B cell (primary cell): ENCODE results near the gene ALPL. TPM values are rescaled to one million over a fixed set of nuclear protein-coding genes. Genes with fewer than 3 reads are reported as not detected.
"Not testable (repeated sequence)": the region's sequence is repeated elsewhere in the genome, so short reads cannot be mapped to it uniquely, and the experiment has no call there.

ENCODE experiments used
- ATAC-seq: fragments of 200-7000 bp; cut with Tn5 transposase; one replicate; pipeline ENCODE4 v1.10.0; 2021; ENCODE audit warnings: low read depth, mild to moderate bottlenecking, moderate number of reproducible peaks, moderate library complexity
- CTCF ChIA-PET: fragments of 350-600 bp; sonication (Branson Sonifier 250); formaldehyde crosslinking; loops from one replicate; lab custom pipeline; 2021; ENCODE audit warnings: antibody characterized with exemption, inconsistent platforms; lab: Charles Lee
- POLR2A ChIA-PET: fragments of 350-600 bp; sonication (Branson Sonifier 250); formaldehyde crosslinking; loops from one replicate; lab custom pipeline; 2021; ENCODE audit warnings: antibody characterized with exemption; lab: Charles Lee
- DNase-seq: peaks from one replicate; pipeline ENCODE4 v3.0.0; 2013
- H2AFZ ChIP-seq: 2 replicates; pipeline ENCODE4 v1.6.1; 2012; ENCODE audit warnings: mild to moderate bottlenecking, low read depth, low read length; ENCODE audit not compliant: insufficient read depth, poor library complexity, severe bottlenecking
- H3K27ac ChIP-seq, 2 donors: 1 replicate in 1 of 2; 2 replicates in 1 of 2; pipeline ENCODE4 v1.5.1; 2012 to 2013; ENCODE audit warnings: low read length in 2 of 2, mild to moderate bottlenecking in 2 of 2, moderate library complexity in 1 of 2
- H3K27me3 ChIP-seq, 4 experiments: fragments of 200-600 bp in 1 of 4; sonication (generic) in 1 of 4; replicated peaks in 1 of 4; 1 replicate in 2 of 4; 2 replicates in 2 of 4; pipeline versions ENCODE4 v1.6.1 to v1.7.0; 2013 to 2016; ENCODE audit warnings: low read length in 3 of 4, mild to moderate bottlenecking in 2 of 4, mixed read lengths in 1 of 4, moderate library complexity in 1 of 4; ENCODE audit not compliant: insufficient read depth in 4 of 4, control insufficient read depth in 3 of 4; ENCODE audit errors: control extremely low read depth in 1 of 4
- H3K36me3 ChIP-seq, 2 experiments: replicated peaks in 1 of 2; 1 replicate in 1 of 2; 2 replicates in 1 of 2; pipeline versions ENCODE4 v1.6.1 to v1.7.1; 2013; ENCODE audit warnings: low read length in 1 of 2; ENCODE audit not compliant: insufficient read depth in 2 of 2, control insufficient read depth in 1 of 2; ENCODE audit errors: control extremely low read depth in 1 of 2, extremely low read depth in 1 of 2
- H3K4me1 ChIP-seq, 2 donors: fragments of 200-600 bp in 1 of 2; sonication (generic) in 1 of 2; 1 replicate in 1 of 2; 2 replicates in 1 of 2; pipeline versions ENCODE4 v1.5.1 to v1.6.1; 2013 to 2017; ENCODE audit warnings: low read length in 2 of 2; ENCODE audit not compliant: control insufficient read depth in 2 of 2, insufficient read depth in 2 of 2
- H3K4me2 ChIP-seq: replicated peaks from 2 replicates; pipeline ENCODE3; 2012; ENCODE audit warnings: mild to moderate bottlenecking, low read depth, low read length; ENCODE audit not compliant: poor library complexity, severe bottlenecking
- H3K4me3 ChIP-seq, 5 experiments: fragments of 200-600 bp in 1 of 5; sonication (generic) in 1 of 5; 1 replicate in 3 of 5; 2 replicates in 2 of 5; pipeline versions ENCODE4 v1.5.1 to v1.7.0; 2011 to 2016; ENCODE audit warnings: low read length in 4 of 5, mild to moderate bottlenecking in 4 of 5, low read depth in 2 of 5, control low read depth in 1 of 5, moderate library complexity in 1 of 5; ENCODE audit not compliant: insufficient read depth in 1 of 5; ENCODE audit errors: control extremely low read depth in 1 of 5, extremely low read depth in 1 of 5
- H3K79me2 ChIP-seq: fragments of 200-600 bp; sonication (generic); one replicate; pipeline ENCODE4 v1.6.0; 2016; ENCODE audit warnings: low read length; ENCODE audit not compliant: control insufficient read depth, insufficient read depth
- H3K9ac ChIP-seq: fragments of 200-600 bp; sonication (generic); 2 replicates; pipeline ENCODE4 v1.6.1; 2017; ENCODE audit warnings: mild to moderate bottlenecking, low read length, moderate library complexity
- H3K9me3 ChIP-seq, 3 donors: one replicate each; pipeline versions ENCODE4 v1.6.1 to v1.7.1; 2013; ENCODE audit warnings: low read length in 2 of 3; ENCODE audit not compliant: control insufficient read depth in 2 of 3, insufficient read depth in 1 of 3; ENCODE audit errors: control extremely low read depth in 1 of 3
- H4K20me1 ChIP-seq: 2 replicates; pipeline ENCODE4 v1.6.0; 2012; ENCODE audit warnings: mild to moderate bottlenecking, low read length; ENCODE audit not compliant: insufficient read depth, control insufficient read depth, poor library complexity, severe bottlenecking
- H3K27ac Mint-ChIP-seq: one replicate; pipeline ENCODE4 v1.8.0; 2021; ENCODE audit warnings: mixed read lengths
- H3K27me3 Mint-ChIP-seq: one replicate; pipeline ENCODE4 v1.8.0; 2021; ENCODE audit warnings: mixed read lengths
- H3K4me1 Mint-ChIP-seq: one replicate; pipeline ENCODE4 v1.8.0; 2021; ENCODE audit warnings: mixed read lengths
- H3K4me3 Mint-ChIP-seq: one replicate; pipeline ENCODE4 v1.8.0; 2021; ENCODE audit warnings: mixed read lengths
- H3K9me3 Mint-ChIP-seq: one replicate; pipeline ENCODE4 v1.8.0; 2022; ENCODE audit warnings: mixed read lengths; ENCODE audit not compliant: insufficient read depth
- EZH2 ChIP-seq: IDR thresholded peaks from 2 replicates; pipeline ENCODE4 v1.6.1; 2012; ENCODE audit warnings: borderline replicate concordance, low read depth, mild to moderate bottlenecking, moderate library complexity, low read length; ENCODE audit not compliant: insufficient read depth, poor library complexity, severe bottlenecking
- WGBS: methylation state at CpG from one replicate; pipeline ENCODE4 v1.1.5; 2013; ENCODE audit warnings: missing lambda C conversion rate; ENCODE audit not compliant: insufficient coverage; 5-methylcytosine and 5-hydroxymethylcytosine counted together
- intact Hi-C: fragments of 100-400 bp; cut with micrococcal nuclease; formaldehyde crosslinking; loops from one replicate; pipeline ENCODE4 v1.10.0; 2022
- polyA plus RNA-seq: library from polyadenylated mRNA; depleted of rRNA; stranded (reverse); fragments of >200 nt; gene quantifications from 2 replicates; pipeline ENCODE4 v1.2.3, GENCODE V29; 2012
- total RNA-seq, 2 donors: library from RNA; stranded (reverse); fragments of 120-200 nt in 1 of 2; gene quantifications; 1 replicate in 1 of 2; 2 replicates in 1 of 2; pipeline versions ENCODE4 v1.2.3 to v1.2.4, GENCODE V29; 2013 to 2022
- TF ChIP-seq, protein P1 (sequence below): fragments of 200-600 bp; IDR thresholded peaks from one replicate; pipeline ENCODE4 v1.8.0; 2022; ENCODE audit warnings: antibody characterized with exemption, mild to moderate bottlenecking

Gene ALPL
- total and polyA plus RNA-seq, 2 donors (not counting 1 experiment from before 2014, with no cell fraction given), result 1.6 to 12.2 TPM

GRCh38 chr1:21518774-21519455 lies 9.7 kb downstream of the ALPL start:
- DNase-seq, result peak; percentile 78
- Histone ChIP-seq H4K20me1 (no peaks in the 10 kb centered on the region), H3K27me3 (no peaks in the 10 kb centered on the region), H3K36me3 (no peaks in the 10 kb centered on the region), H3K9ac (peak overlapping the region; percentile 28), H2AFZ (peak overlapping the region; percentile 45), H3K9me3 (peaks cover 0 to 11% (median 0%) of the 10 kb centered on the region in 3 donors), H3K79me2 (no peaks in the 10 kb centered on the region), H3K4me3 (peak overlapping the region in 1 of 5 experiments; percentile 34), H3K4me1 (peaks cover 69 to 94% of the 10 kb centered on the region in 2 donors), H3K27ac (peak overlapping the region; percentile 34 to 85), H3K4me2 (peak overlapping the region; percentile 42)
- TF ChIP-seq, protein P1, sequence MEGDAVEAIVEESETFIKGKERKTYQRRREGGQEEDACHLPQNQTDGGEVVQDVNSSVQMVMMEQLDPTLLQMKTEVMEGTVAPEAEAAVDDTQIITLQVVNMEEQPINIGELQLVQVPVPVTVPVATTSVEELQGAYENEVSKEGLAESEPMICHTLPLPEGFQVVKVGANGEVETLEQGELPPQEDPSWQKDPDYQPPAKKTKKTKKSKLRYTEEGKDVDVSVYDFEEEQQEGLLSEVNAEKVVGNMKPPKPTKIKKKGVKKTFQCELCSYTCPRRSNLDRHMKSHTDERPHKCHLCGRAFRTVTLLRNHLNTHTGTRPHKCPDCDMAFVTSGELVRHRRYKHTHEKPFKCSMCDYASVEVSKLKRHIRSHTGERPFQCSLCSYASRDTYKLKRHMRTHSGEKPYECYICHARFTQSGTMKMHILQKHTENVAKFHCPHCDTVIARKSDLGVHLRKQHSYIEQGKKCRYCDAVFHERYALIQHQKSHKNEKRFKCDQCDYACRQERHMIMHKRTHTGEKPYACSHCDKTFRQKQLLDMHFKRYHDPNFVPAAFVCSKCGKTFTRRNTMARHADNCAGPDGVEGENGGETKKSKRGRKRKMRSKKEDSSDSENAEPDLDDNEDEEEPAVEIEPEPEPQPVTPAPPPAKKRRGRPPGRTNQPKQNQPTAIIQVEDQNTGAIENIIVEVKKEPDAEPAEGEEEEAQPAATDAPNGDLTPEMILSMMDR, result no peak
- TF ChIP-seq EZH2, result no peak
- intact Hi-C loops, result loop anchor here (1.0 to 10.0 kb wide), 3 partner anchors 10 to 506 kb away; partner anchors contain the start of gene ALPL
- Mint-ChIP-seq H3K4me1 (peaks cover 78% of the 10 kb centered on the region), H3K27me3 (no peaks in the 10 kb centered on the region), H3K9me3 (no peaks in the 10 kb centered on the region), H3K4me3 (peak overlapping the region; percentile 82), H3K27ac (peak overlapping the region; percentile 97)
- WGBS, result 39% methylated on average over 16 of the region's 16 CpGs
- ATAC-seq, result peak; percentile 72
- ChIA-PET POLR2A (interaction anchor here (1.6 kb wide), 1 partner anchor 225 kb away, joined by 4 read pairs; no protein-coding TSS in a partner anchor), CTCF (interaction anchor here (1.1 to 4.5 kb wide), 4 partner anchors 10 to 505 kb away, joined by 4 to 37 read pairs (median 14); partner anchors contain the start of gene ALPL)

DNA sequence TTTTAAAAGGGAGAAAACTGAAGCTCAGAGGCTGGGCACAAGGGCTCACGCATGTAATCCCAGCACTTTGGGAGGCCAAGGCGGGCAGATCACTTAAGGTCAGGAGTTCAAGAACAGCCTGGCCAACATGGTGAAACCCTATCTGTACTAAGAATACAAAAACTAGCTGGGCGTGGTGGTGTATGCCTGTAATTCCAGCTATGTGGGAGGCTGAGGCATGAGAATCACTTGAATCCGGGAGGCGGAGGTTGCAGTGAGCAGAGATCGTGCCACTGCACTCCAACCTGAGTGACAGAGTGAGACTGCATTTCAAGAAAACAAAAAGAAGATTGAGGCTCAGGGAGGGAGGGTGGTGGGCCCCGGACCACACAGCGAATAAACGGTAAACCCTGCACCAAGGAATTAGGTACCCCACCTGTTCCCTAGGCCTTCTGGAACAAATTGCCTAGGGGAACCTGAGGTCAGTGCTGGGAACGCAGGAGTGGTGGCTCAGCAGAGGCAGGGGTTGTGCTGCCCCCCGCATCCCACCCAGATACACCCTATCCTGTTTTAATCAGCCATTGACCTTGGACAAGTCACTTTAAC lies 10.4 kb downstream of the ALPL start:
- 99% methylated on average over 9 of the region's 11 CpGs for WGBS
- peak overlapping the region in 1 of 5 experiments; percentile 34 for H3K4me3 ChIP-seq
- H3K27me3 Mint-ChIP-seq, H3K79me2 ChIP-seq, H3K9me3 ChIP-seq, H4K20me1 ChIP-seq, H3K9me3 Mint-ChIP-seq, H3K27me3 ChIP-seq, ATAC-seq, DNase-seq, H3K36me3 ChIP-seq, POLR2A ChIA-PET: not testable (repeated sequence)
- H3K4me1 ChIP-seq, result peaks cover 68 to 94% of the 10 kb centered on the region in 2 donors
- peak overlapping the region; percentile 30 to 85 for H3K27ac ChIP-seq
- CTCF ChIA-PET, result interaction anchor here (1.1 to 4.5 kb wide), 4 partner anchors 10 to 505 kb away, joined by 4 to 37 read pairs (median 14); partner anchors contain the start of gene ALPL
- peak overlapping the region; percentile 82 for H3K4me3 Mint-ChIP-seq
- H3K4me1 Mint-ChIP-seq, result peaks cover 74% of the 10 kb centered on the region
- peak overlapping the region; percentile 45 for H2AFZ ChIP-seq
- peak overlapping the region; percentile 10 for H3K9ac ChIP-seq
- intact Hi-C loops, result loop anchor here (2.0 to 10.0 kb wide), 2 partner anchors 225 to 505 kb away; no protein-coding TSS in a partner anchor
- H3K27ac Mint-ChIP-seq, result peak overlapping the region; percentile 97
- H3K4me2 ChIP-seq, result peak overlapping the region; percentile 42
